Measurements from ENCODE around the gene TCN2. TPM values are rescaled to one million over a fixed set of nuclear protein-coding genes. Genes with fewer than 3 reads are reported as not detected.

Gene TCN2
- total RNA-seq, 1 experiment from 2014 or later, result 11.5 TPM

- intact Hi-C loops (cut with micrococcal nuclease; ENCODE audit: unreplicated experiment), result no loop called here
- Histone ChIP-seq H3K4me3 (no peak overlapping the region), H3K9me3 (ENCODE audit: insufficient read depth, low read depth) (no peaks in the 10 kb centered on the region), H2AFZ (no peak overlapping the region), H3K36me3 (ENCODE audit: low read depth) (peaks cover 41% of the 10 kb centered on the region), H4K20me1 (ENCODE audit: insufficient read depth) (peaks cover 18% of the 10 kb centered on the region; the same call in 1 of the 2 replicates), H3K4me2 (no peak overlapping the region), H3K4me1 (replicated peaks; ENCODE audit: insufficient read depth) (no peaks in the 10 kb centered on the region), H3K79me2 (ENCODE audit: low read depth) (no peaks in the 10 kb centered on the region), H3F3A (ENCODE audit: insufficient read depth, low read depth) (peaks cover 6% of the 10 kb centered on the region; the same call in 1 of the 2 replicates), H3K27me3 (ENCODE audit: insufficient read depth, low read depth) (no peaks in the 10 kb centered on the region), H3K27ac (no peak overlapping the region), H3K9me2 (ENCODE audit: insufficient read depth) (no peaks in the 10 kb centered on the region)
- POLR2A ChIA-PET (ENCODE audit: unreplicated experiment), result no interaction called here
- BruUV-seq (replicated peaks), result no TSS peak
- CTCF ChIA-PET, result no interaction called here
- no peak for DNase-seq
- TF ChIP-seq CTCF (conservative IDR thresholded peaks at IDR 0.05) (no peak), EZH2 (IDR thresholded peaks at IDR 0.05; ENCODE audit: low read depth) (no peak)
These were observed 26.1 kb upstream of the TCN2 start for GRCh38 chr22:30580896-30581295.

DNA sequence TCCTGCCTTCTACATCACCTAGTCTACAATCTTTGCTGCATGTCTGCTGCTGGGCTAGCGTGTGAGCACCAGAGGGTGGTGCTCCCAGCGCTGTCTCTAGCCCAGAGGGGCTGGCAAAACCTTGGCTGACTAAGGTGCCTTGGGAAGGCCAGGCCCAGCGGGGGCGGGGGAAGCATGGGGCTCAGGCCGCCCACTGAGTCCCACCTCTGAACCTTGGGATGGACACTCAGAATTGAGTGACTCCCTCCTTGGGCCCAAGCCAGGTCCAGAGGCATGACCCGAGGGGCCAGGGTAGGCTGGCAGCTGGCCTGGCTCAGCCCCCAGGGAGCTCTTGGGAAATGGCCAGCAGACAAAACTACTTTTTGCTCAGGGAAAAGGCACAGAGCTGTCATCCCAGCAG is 24.9 kb upstream of the TCN2 start:
- Histone ChIP-seq H3K9me3 (ENCODE audit: insufficient read depth, low read depth) (no peaks in the 10 kb centered on the region), H3K4me2 (no peak overlapping the region), H3F3A (ENCODE audit: insufficient read depth, low read depth) (peaks cover 5% of the 10 kb centered on the region; the same call in 1 of the 2 replicates), H3K4me3 (no peak overlapping the region), H4K20me1 (ENCODE audit: insufficient read depth) (peaks cover 28% of the 10 kb centered on the region; the same call in 1 of the 2 replicates), H3K79me2 (ENCODE audit: low read depth) (no peaks in the 10 kb centered on the region), H3K4me1 (replicated peaks; ENCODE audit: insufficient read depth) (no peaks in the 10 kb centered on the region), H3K27ac (no peak overlapping the region), H3K27me3 (ENCODE audit: insufficient read depth, low read depth) (no peaks in the 10 kb centered on the region), H2AFZ (no peak overlapping the region), H3K9me2 (ENCODE audit: insufficient read depth) (no peaks in the 10 kb centered on the region), H3K36me3 (ENCODE audit: low read depth) (peaks cover 53% of the 10 kb centered on the region)
- BruUV-seq (replicated peaks), result no TSS peak
- no peak for TF ChIP-seq EZH2 (IDR thresholded peaks at IDR 0.05; ENCODE audit: low read depth)
- TF ChIP-seq CTCF (conservative IDR thresholded peaks at IDR 0.05), result no peak
- intact Hi-C loops (cut with micrococcal nuclease; ENCODE audit: unreplicated experiment), result no loop called here
- POLR2A ChIA-PET (ENCODE audit: unreplicated experiment), result no interaction called here
- DNase-seq, result no peak
- CTCF ChIA-PET, result no interaction called here

GRCh38 chr22:30582788-30583545 is 24.0 kb upstream of the TCN2 start:
- ChIA-PET CTCF (no interaction called here), POLR2A (ENCODE audit: unreplicated experiment) (no interaction called here)
- Histone ChIP-seq H3K4me1 (replicated peaks; ENCODE audit: insufficient read depth) (no peaks in the 10 kb centered on the region), H3K9me2 (ENCODE audit: insufficient read depth) (no peaks in the 10 kb centered on the region), H3F3A (ENCODE audit: insufficient read depth, low read depth) (peaks cover 7% of the 10 kb centered on the region; the same call in 1 of the 2 replicates), H3K27ac (no peak overlapping the region), H4K20me1 (ENCODE audit: insufficient read depth) (peaks cover 28% of the 10 kb centered on the region; the same call in 1 of the 2 replicates), H3K36me3 (ENCODE audit: low read depth) (peaks cover 56% of the 10 kb centered on the region), H3K79me2 (ENCODE audit: low read depth) (no peaks in the 10 kb centered on the region; the same call in 1 of the 2 replicates), H3K4me2 (no peak overlapping the region), H3K4me3 (no peak overlapping the region), H2AFZ (no peak overlapping the region), H3K27me3 (ENCODE audit: insufficient read depth, low read depth) (no peaks in the 10 kb centered on the region), H3K9me3 (ENCODE audit: insufficient read depth, low read depth) (no peaks in the 10 kb centered on the region)
- BruUV-seq (replicated peaks), result no TSS peak
- intact Hi-C loops (cut with micrococcal nuclease; ENCODE audit: unreplicated experiment), result no loop called here
- no peak for DNase-seq
- no peak for TF ChIP-seq CTCF (conservative IDR thresholded peaks at IDR 0.05)
- no peak for TF ChIP-seq EZH2 (IDR thresholded peaks at IDR 0.05; ENCODE audit: low read depth)
